HG03108 (cell line): ENCODE data around the gene KIR3DL2.
"Not testable (repeated sequence)": the region's sequence is repeated elsewhere in the genome, so short reads cannot be mapped to it uniquely, and the experiment has no call there.

Experiments used
- ATAC-seq: cut with Tn5 transposase; IDR thresholded peaks from one replicate; pipeline ENCODE4 v1.9.1; 2021; ENCODE audit warnings: moderate library complexity; ENCODE audit not compliant: unreplicated experiment

KIR3DL2 gene

DNA sequence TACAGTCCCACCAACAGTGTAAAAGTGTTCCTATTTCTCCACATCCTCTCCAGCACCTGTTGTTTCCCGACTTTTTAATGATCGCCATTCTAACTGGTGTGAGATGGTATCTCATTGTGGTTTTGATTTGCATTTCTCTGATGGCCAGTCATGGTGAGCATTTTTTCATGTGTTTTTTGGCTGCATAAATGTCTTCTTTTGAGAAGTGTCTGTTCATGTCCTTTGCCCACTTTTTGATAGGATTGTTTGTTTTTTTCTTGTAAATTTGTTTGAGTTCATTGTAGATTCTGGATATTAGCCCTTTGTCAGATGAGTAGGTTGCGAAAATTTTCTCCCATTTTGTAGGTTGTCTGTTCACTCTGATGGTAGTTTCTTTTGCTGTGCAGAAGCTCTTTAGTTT lies 13.2 kb downstream of the KIR3DL2 start:
- ATAC-seq: not testable (repeated sequence)

DNA sequence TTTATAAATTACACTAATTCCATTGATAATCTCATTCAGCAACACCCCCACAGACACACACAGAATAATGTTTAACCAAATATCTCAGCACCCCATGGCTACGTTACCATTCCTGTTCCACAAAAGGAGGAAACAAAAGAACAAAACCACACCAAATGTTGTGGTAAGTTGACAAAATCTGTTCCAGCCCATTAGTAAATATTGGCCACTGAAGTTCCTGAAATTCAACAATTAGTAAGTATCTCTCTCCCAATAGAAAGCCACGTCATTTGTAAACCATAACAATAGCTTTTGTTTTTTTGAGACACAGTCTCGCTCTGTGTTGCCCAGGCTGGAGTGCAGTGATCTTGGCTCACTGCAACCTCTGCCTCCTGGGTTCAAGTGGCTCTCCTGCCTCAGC lies 21.5 kb downstream of the KIR3DL2 start:
- ATAC-seq: no peak

DNA sequence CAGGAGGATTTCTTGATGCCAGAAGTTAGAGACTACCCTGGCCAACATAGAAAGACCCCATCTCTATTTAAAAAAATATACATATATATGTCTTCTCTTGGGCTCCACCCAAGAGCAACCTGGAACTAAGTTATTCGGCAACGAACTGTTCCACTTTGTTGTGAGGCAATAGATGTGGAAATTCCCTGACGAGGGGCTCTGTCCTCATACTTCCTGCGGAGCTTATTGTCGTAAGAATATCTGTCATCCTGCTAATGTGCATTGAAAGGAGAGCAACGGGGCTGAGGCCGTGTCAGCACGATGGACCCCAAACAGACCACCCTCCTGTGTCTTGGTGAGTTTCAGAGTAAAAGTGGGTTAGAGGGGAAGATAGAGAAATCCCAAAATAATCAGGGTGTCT lies 23.7 kb downstream of the KIR3DL2 start, which contains the start of gene FCAR:
FCAR (plus strand) TSS at position 246 of the 400 bp plus-strand sequence; CDS start at position 301, 55 bp downstream.
- no peak for ATAC-seq

DNA sequence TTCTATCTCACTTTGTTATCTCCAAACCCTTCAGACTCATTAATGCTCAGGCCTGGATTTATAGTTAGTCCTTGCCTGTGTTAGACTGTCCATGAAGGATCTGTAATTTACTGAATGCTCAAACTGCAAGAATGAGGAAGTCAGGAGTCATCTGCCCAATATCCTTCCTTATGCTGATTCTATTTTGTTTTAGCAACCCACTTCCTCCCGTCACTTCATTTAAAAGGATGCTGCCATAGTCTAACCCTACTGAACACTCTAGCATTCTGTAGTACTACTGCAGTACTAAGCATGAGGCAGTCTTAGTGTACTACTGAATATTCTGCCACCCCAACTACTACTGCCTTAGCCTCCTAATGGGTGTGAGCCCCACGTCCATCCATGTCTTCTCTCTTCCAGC lies 25.3 kb downstream of the KIR3DL2 start:
- no peak for ATAC-seq

DNA sequence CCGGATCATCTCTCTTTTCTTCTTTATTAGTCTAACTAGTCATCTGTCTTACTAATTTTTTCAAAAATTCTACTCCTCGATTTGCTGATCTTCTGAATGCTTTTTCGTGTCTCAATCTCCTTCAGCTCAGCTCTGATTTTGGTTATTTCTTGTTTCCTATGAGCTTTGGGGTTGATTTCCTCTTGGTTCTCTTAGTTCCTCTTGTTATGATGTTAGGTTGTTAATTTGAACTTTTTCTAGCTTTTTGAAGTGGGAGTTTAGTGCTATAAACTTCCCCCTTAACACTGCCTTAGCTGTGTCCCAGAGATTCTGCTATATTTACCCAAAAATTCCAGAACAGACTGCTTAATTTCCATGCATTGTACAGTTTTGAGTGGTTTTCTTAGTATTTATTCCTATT lies 27.2 kb downstream of the KIR3DL2 start:
- ATAC-seq: no peak

DNA sequence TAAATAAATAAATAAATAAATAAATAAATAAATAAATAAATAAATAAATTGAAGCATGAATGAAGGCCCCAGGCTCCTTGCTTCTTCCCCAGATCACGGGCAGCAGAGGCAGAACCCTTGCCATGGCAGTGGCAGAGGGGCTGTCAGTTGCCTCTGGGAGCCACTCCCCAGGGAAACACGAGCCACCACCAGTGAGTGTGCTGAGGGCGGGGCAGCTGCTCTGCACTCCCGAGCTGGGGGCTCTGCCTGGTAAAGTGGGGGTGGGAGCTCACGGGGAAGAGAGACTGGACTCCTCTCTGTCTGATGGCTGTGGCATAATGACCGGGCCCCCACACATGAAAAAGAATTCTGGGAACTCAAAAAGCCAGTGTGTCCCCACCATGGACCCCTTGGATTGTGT lies 31.6 kb downstream of the KIR3DL2 start:
- ATAC-seq: no peak

DNA sequence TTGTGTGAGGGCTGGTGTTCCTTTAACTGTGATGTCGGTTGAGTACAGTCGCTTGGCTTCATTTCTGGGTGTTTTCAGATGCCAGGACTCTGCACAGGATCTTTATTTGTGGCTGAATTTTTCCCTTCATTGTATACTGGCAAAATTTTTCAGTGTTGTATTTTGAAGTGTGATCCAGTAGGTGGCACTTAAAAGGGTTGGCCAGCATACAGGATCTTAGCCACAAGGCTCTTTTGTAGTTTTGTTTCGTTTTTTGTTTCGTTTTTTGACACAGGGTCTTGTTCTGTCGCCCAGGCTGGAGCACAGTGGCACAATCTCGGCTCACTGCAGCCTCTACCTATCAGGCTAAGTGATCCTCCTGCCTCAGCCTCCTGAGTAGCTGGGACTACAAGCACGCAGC lies 32.5 kb downstream of the KIR3DL2 start:
- no peak for ATAC-seq

DNA sequence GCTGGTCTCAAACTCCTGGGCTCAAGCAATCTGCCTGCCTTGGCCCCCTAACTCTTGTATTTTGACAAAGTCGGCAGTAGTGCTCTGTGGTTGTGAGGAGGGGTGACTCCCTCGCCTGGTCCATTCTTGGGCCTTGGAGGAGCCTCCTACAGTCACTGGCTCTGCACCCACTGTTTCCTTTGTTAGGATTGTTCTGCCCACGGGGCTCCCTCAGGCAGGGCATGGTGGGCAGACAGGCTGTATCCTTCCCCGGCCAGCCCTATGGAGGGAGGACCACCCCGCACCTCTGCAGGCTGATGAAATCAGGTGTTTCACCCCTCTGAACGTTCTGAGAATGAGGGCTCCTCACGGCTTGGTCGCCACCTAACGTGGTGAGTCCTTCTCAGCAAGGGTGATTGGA lies 33.0 kb downstream of the KIR3DL2 start:
- no peak for ATAC-seq

DNA sequence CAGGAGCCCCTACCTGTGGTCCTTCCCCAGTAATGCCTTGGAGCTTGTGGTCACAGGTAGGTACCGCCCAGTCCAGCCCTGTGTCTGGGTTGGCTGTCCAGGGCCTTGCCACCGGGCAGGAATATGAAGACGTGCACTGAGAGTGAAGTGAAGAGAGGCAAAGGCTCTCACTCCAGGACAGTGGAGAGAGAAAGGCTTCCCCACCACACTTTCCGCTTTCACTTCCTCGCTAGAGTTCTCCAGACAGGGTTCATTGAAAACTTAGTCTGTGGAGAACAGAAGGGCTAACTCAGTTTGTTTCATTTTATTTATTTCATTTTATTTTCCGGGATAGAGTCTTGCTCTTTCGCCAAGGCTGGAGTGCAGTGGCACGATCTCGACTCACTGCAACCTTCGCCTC lies 38.0 kb downstream of the KIR3DL2 start:
- ATAC-seq: no peak

DNA sequence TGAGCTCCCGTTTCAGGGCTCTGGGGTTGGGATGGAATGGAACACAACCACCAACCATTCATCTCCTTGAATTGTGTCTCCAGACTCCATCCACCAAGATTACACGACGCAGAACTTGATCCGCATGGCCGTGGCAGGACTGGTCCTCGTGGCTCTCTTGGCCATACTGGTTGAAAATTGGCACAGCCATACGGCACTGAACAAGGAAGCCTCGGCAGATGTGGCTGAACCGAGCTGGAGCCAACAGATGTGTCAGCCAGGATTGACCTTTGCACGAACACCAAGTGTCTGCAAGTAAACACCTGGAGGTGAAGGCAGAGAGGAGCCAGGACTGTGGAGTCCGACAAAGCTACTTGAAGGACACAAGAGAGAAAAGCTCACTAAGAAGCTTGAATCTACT lies 39.3 kb downstream of the KIR3DL2 start:
- ATAC-seq: no peak

DNA sequence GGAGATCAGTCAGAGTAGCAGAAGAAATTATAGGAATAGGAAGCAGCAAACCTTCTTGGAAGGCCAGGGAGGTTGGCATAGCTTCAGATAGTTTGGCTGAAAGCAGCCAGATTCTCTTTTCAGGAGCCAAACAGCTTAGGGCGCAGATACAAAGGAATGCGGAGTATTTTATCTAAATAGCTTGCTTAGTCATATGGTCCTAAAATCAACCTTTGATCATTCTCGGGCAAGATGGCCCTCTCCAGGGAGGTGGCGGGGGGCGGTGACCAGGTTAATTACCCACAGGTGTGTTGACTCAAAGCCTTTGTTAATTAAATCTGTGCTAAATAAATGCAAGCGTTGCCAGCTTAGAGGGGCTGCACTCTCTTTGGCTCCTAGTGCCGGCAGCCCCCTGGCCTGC lies 43.2 kb downstream of the KIR3DL2 start:
- no peak for ATAC-seq

DNA sequence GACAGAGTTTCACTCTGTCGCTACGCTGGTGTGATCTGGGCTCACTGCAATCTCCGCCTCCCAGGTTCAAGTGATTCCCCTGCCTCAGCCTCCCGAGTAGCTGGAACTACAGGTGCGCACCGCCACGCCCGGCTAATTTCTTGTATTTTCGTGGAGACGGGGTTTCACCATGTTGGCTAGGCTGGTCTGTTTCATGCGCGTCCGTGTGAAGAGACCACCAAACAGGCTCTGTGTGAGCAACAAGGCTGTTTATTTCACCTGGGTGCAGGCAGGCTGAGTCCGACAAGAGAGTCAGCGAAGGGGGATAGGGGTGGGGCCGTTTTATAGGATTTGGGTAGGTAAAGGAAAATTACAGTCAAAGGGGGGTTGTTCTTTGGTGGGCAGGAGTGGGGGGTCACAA lies 43.9 kb downstream of the KIR3DL2 start:
- not testable (repeated sequence) for ATAC-seq

DNA sequence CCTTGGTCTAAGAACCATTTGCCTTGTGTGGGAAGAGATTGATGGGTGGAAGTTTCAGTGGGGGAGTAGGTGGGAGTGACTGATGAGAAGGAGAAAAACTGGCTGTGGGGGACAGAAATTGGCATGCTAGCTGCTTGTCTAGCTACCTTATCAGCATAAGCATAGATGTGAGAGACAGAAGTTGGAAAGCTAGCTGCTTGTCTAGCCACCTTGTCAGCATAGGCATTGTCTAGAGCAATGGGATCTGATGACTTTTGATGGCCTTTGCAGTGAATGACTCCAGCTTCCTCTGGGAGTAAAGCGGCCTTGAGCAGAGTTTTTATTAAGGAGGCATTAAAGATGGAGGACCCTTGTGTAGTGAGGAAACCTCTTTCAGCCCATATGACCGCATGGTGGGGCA lies 45.8 kb downstream of the KIR3DL2 start:
- ATAC-seq: no peak

DNA sequence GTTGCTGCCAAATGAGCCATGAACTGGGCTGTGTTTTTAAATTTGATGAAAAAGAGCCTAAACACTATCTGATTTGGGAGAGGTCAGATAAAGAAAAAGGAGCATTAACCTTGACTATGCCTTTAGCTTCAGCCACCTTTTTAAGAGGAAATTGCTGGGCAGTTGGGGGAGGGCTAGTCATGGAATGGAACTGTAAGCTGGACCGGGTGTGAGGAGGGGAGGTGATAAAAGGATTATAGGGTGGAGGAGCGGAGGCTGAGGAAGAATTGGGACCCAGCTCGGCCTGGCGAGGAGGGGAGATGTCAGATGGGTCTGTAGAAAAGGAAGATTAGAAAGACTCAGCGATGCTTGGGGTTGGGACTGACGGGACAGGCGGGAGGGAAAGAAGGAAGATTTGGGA lies 48.4 kb downstream of the KIR3DL2 start:
- ATAC-seq: not testable (repeated sequence)

DNA sequence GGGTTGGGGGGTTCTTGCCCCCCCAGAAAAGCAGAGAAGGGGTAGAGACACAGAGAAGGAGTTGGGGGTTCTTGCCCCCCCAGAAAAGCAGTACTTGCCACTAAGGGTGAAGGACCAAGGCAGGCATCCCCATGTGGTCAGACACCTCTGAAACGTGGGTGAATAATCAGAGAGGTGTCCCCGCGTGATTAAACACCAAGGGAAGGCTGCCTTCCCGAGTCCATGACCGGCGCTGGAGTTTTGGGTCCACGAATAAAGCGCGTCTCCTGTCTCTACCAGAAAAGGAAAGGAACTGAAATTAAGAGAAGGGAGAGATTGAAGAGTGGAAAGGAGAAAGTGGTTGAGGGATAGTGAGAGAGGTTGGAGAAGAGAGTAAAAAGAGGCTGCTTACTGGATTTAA lies 49.4 kb downstream of the KIR3DL2 start:
- ATAC-seq: not testable (repeated sequence)

DNA sequence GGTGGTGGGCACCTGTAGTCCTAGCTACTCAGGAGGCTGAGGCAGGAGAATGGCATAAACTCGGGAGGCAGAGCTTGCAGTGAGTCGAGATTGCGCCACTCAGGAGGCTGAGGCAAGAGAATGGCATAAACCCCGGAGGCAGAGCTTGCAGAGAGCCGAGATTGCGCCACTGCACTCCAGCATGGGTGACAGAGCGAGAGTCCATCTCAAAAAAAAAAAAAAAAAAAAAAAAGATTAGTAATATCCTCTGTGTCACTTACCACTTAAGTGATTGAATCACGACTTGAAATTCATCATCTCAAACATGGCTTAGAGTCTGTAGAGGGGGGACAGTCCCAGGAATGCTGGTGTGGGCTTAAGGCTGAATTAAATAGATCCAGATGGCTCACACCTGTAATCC lies 50.9 kb downstream of the KIR3DL2 start:
- not testable (repeated sequence) for ATAC-seq

DNA sequence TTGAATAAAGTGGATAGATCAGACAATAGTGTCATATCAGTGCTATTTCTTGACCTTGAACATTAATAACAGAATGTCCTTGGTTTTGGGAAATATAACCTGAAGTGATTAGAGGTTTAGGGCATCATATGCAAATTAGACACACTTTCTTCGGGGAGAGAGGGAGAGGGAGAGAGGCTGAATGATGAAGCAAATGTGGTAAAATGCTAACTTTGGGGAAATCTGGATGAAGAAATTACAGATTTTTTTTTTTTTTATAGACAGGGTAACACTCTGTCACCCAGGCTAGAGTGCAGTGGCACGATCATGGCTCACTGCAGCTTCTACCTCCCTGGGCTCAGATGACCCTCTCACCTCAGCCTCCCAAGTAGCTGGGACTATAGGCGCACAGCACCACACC lies 51.8 kb downstream of the KIR3DL2 start:
- ATAC-seq: no peak

DNA sequence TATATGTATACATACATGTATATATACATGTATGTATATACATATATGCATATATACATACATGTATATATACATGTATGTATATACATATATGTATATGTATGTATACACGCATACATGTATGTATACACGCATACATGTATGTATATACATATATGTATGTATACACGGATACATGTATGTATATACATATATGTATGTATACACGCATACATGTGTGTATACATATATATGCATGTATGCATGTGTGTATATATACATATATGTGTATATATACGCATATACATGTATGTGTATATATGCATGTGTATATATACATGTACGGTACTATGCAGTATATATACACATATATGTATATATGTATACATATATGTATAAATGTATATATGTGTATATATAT lies 53.1 kb downstream of the KIR3DL2 start:
- ATAC-seq: no peak

DNA sequence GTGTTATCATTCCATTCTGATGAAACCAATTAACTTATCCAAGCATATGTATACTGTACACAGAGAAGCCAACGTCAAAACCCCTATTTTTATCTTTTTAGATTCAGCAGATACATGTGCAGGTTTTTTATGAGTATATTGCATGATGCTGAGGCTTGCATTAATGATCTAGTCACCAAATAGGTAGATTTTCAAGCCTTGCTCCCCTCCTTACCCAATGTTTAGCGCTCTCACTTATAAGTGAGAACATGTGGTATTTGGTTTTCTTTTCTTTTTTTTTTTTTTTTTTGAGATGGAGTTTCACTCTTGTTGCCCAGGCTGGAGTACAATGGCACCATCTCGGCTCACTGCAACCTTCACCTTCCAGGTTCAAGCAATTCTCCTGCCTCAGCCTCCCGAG lies 54.0 kb downstream of the KIR3DL2 start:
- ATAC-seq: not testable (repeated sequence)

DNA sequence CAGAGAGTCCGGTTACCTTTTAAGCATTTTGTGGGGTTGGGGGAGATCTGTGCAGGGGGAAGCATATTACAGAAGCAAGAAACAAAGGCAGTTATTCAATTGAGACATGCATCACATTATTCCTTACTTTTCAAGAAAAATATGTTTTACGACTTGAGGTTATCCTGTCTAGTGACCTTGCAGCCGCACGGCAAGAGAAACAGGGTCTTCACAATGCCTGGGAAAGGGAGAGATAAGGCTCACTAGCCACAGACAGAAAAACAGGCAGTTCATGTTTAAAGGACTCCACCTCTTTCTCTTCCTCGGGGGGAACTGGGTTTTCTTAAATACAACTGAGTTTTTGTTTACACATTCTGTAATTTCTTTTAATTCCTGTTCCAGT lies 55.2 kb downstream of the KIR3DL2 start:
- ATAC-seq: no peak

DNA sequence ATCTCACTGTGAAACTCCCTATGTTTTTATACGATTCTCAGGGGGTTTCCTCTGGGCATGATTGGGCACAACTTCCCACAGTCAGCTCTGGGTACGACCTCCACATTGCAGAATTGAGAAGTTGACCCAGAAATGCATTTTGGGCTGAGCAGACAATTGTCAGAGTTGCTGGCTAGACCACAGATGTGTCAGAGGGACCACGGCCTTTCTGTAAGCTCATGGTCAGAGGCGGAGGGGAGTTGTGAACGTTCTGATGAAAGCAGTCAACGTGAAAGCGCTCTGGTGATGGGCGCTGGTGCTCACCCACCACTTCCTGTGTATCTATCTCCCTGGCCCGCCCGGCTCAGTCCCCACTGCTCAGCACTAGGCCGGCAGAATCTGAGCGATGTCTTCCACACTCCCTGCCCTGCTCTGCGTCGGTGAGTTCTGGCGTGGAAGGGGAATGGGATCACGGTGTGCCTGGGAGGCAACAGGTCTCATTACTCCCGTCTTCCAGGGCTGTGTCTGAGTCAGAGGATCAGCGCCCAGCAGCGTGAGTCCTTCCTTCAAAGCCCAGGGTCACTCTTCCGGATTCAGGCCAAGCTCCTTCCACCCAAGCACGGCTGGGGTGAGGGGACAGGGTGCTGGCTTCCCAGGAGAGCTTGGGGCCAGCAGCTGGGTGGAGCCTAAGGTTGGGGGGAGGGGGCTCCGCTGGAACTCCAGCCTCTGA lies 55.7 kb downstream of the KIR3DL2 start, which contains the start of gene NCR1:
NCR1 (plus strand) TSS at position 346 of the 709 bp plus-strand sequence; CDS start at position 386, 40 bp downstream.
- ATAC-seq: no peak

DNA sequence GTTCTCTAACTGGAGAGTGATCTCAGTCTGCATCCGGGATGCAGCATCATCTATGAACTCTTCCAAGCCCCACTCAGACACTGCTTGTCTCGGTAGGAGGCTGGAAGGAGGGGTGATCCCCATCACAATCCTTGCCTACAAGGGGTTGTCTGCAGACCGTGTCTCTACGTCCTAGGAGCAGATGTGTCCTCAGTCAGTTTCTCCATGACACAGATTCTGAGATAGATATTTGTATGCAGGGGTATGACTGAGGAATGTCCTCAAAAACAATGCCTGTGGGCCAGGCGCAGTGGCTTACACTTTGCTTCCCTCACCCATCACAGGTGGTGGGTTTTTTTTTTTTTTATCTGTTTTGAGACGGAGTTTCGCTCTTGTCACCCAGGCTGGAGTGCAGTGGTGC lies 56.6 kb downstream of the KIR3DL2 start:
- no peak for ATAC-seq

DNA sequence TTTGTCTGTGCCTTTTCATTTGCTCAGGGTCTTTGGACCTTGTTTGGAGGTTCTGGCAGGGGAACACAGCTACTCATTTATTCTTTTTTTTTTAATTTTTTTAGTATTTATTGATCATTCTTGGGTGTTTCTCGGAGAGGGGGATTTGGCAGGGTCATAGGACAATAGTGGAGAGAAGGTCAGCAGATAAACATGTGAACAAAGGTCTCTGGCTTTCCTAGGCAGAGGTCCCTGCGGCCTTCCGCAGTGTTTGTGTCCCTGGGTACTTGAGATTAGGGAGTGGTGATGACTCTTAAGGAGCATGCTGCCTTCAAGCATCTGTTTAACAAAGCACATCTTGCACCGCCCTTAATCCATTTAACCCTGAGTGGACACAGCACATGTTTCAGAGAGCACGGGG lies 57.7 kb downstream of the KIR3DL2 start:
- ATAC-seq: not testable (repeated sequence)
